ENCODE results near the gene MEIS3. TPM values are rescaled to one million over a fixed set of nuclear protein-coding genes. Genes with fewer than 3 reads are reported as not detected.

Gene MEIS3
- total and polyA plus RNA-seq, 7 donors = 0.83 to 2.4 (median 1.6) TPM

GRCh38 chr19:47411101-47411500 lies 8.2 kb downstream of the MEIS3 start:
- TF ChIP-seq, protein P1, sequence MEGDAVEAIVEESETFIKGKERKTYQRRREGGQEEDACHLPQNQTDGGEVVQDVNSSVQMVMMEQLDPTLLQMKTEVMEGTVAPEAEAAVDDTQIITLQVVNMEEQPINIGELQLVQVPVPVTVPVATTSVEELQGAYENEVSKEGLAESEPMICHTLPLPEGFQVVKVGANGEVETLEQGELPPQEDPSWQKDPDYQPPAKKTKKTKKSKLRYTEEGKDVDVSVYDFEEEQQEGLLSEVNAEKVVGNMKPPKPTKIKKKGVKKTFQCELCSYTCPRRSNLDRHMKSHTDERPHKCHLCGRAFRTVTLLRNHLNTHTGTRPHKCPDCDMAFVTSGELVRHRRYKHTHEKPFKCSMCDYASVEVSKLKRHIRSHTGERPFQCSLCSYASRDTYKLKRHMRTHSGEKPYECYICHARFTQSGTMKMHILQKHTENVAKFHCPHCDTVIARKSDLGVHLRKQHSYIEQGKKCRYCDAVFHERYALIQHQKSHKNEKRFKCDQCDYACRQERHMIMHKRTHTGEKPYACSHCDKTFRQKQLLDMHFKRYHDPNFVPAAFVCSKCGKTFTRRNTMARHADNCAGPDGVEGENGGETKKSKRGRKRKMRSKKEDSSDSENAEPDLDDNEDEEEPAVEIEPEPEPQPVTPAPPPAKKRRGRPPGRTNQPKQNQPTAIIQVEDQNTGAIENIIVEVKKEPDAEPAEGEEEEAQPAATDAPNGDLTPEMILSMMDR (IDR thresholded peaks at IDR 0.05) = no peak
- 52 to 55% (median 54%) methylated on average over 8 of the region's 8 CpGs for WGBS, 3 donors
- ATAC-seq (no peak), DNase-seq (no peak)
- intact Hi-C loops (cut with DNase I) = no loop called here
- Histone ChIP-seq H3K4me3 (no peak overlapping the region), H3K36me3 (ENCODE audit: insufficient read depth in 1 of 2, low read depth in 1 of 2) (no peaks in the 10 kb centered on the region), H3K27me3 (ENCODE audit: insufficient read depth in 3 of 3, low read length in 2 of 3) (peaks cover 0 to 68% (median 18%) of the 10 kb centered on the region in 3 donors), H3K27ac (no peak overlapping the region), H3K9me3 (no peaks in the 10 kb centered on the region), H3K4me1 (no peaks in the 10 kb centered on the region)

GRCh38 chr19:47408156-47408938 lies 11.0 kb downstream of the MEIS3 start:
- TF ChIP-seq, protein P1 (IDR thresholded peaks at IDR 0.05) = no peak
- Histone ChIP-seq H3K36me3 (ENCODE audit: insufficient read depth in 1 of 2, low read depth in 1 of 2) (no peaks in the 10 kb centered on the region), H3K9me3 (no peaks in the 10 kb centered on the region), H3K27ac (no peak overlapping the region), H3K4me1 (no peaks in the 10 kb centered on the region), H3K27me3 (ENCODE audit: insufficient read depth in 3 of 3, low read length in 2 of 3) (peaks cover 0 to 61% (median 17%) of the 10 kb centered on the region in 3 donors), H3K4me3 (no peak overlapping the region)
- intact Hi-C loops (cut with DNase I) = no loop called here
- WGBS, 3 donors = 89 to 91% (median 90%) methylated on average over 14 of the region's 14 CpGs
- no peak for DNase-seq
- no peak for ATAC-seq

DNA sequence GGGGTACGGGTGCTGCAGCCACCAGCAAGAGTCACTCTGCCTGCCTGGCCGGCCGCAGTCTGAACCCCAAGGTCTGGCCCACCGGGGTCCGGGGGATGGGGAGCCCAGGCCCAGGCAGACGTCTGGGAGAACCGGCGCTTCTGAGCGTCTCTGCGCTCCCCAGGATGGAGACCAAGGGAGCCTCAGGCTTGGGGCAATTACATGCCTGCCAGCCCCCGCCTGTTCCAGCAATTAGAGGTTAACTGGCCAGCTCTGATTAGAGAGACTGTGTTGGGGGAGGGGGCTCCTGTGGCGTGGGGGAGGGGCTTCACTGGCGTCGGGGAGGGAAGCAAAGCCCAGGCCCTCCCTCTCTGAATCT lies 11.9 kb downstream of the MEIS3 start:
- Histone ChIP-seq H3K9me3 (no peaks in the 10 kb centered on the region), H3K4me3 (no peak overlapping the region), H3K36me3 (ENCODE audit: insufficient read depth in 1 of 2, low read depth in 1 of 2) (no peaks in the 10 kb centered on the region), H3K27me3 (ENCODE audit: insufficient read depth in 3 of 3, low read length in 2 of 3) (peaks cover 0 to 62% (median 24%) of the 10 kb centered on the region in 3 donors), H3K27ac (no peak overlapping the region), H3K4me1 (no peaks in the 10 kb centered on the region)
- TF ChIP-seq, protein P1 (IDR thresholded peaks at IDR 0.05) = no peak
- ATAC-seq (no peak), DNase-seq (no peak)
- 9 to 13% (median 9%) methylated on average over 10 to 14 of the region's 14 CpGs for WGBS, 3 donors
- intact Hi-C loops (cut with DNase I) = no loop called here

GRCh38 chr19:47406711-47407416 lies 12.5 kb downstream of the MEIS3 start:
- H3K36me3 ChIP-seq (ENCODE audit: insufficient read depth in 1 of 2, low read depth in 1 of 2) = no peaks in the 10 kb centered on the region
- no peak overlapping the region for H3K27ac ChIP-seq
- TF ChIP-seq, protein P1 (IDR thresholded peaks at IDR 0.05) = no peak
- H3K27me3 ChIP-seq (ENCODE audit: insufficient read depth in 3 of 3, low read length in 2 of 3) = peaks cover 0 to 65% (median 23%) of the 10 kb centered on the region in 3 donors
- intact Hi-C loops (cut with DNase I) = no loop called here
- DNase-seq (no peak), ATAC-seq (no peak)
- no peak overlapping the region for H3K4me3 ChIP-seq
- 6 to 10% (median 8%) methylated on average over 31 to 47 of the region's 47 CpGs for WGBS, 3 donors
- no peaks in the 10 kb centered on the region for H3K9me3 ChIP-seq
- H3K4me1 ChIP-seq = no peaks in the 10 kb centered on the region
